Measurements from ENCODE around the gene MUC4. TPM values are rescaled to one million over a fixed set of nuclear protein-coding genes. Genes with fewer than 3 reads are reported as not detected.

Gene MUC4
- total RNA-seq = under 1 TPM; 0.19 to 0.28 TPM

- H3K9me3 Mint-ChIP-seq = no peaks in the 10 kb centered on the region
- peak within 1 kb of the TSS in 1 of 2 donors; percentile 61 for H3K27ac Mint-ChIP-seq
- peaks cover under 1 to 9% of the 10 kb centered on the region in 2 donors for H3K4me1 Mint-ChIP-seq (ENCODE audit: low read depth in 2 of 2)
- H3K36me3 Mint-ChIP-seq = no peaks in the 10 kb centered on the region
- ATAC-seq = no peak
- no peaks in the 10 kb centered on the region for H3K27me3 Mint-ChIP-seq
- DNase-seq (ENCODE audit: low spot score) = no peak
- no peak within 1 kb of the TSS for H3K4me3 Mint-ChIP-seq
Measured at GRCh38 chr3:195811756-195812155, at the start of gene MUC4. Gene MUC4, minus strand, starts transcription at chr3:195811929. Its CDS starts 112 bp downstream, at chr3:195811817.

- H3K4me1 Mint-ChIP-seq (ENCODE audit: low read depth in 2 of 2) = peaks cover 6 to 11% of the 10 kb centered on the region in 2 donors
- no peak overlapping the region for H3K4me3 Mint-ChIP-seq
- peaks cover 0 to 3% of the 10 kb centered on the region in 2 donors for H3K27me3 Mint-ChIP-seq
- H3K9me3 Mint-ChIP-seq = no peaks in the 10 kb centered on the region
- no peaks in the 10 kb centered on the region for H3K36me3 Mint-ChIP-seq
- DNase-seq (ENCODE audit: low spot score) (no peak), ATAC-seq (no peak)
- H3K27ac Mint-ChIP-seq = no peak overlapping the region
Measured at GRCh38 chr3:195860456-195860855, 48.7 kb upstream of the MUC4 start.

GRCh38 chr3:195859846-195860411, 48.2 kb upstream of the MUC4 start:
- Mint-ChIP-seq H3K27me3 (peaks cover 0 to 3% of the 10 kb centered on the region in 2 donors), H3K4me1 (ENCODE audit: low read depth in 2 of 2) (peaks cover 6 to 11% of the 10 kb centered on the region in 2 donors), H3K9me3 (no peaks in the 10 kb centered on the region), H3K27ac (no peak overlapping the region), H3K4me3 (no peak overlapping the region), H3K36me3 (no peaks in the 10 kb centered on the region)
- DNase-seq (ENCODE audit: low spot score) (no peak), ATAC-seq (no peak)

GRCh38 chr3:195859061-195859845, 47.5 kb upstream of the MUC4 start:
- DNase-seq (ENCODE audit: low spot score) (peak; percentile 73), ATAC-seq (peak; percentile 57 to 67)
- Mint-ChIP-seq H3K9me3 (no peaks in the 10 kb centered on the region), H3K4me3 (no peak overlapping the region), H3K27ac (peak overlapping the region in 1 of 2 donors; percentile 61), H3K36me3 (no peaks in the 10 kb centered on the region), H3K27me3 (peaks cover 0 to 3% of the 10 kb centered on the region in 2 donors), H3K4me1 (ENCODE audit: low read depth in 2 of 2) (peaks cover 6 to 11% of the 10 kb centered on the region in 2 donors)

GRCh38 chr3:195856410-195857084, 44.8 kb upstream of the MUC4 start:
- no peaks in the 10 kb centered on the region for H3K36me3 Mint-ChIP-seq
- DNase-seq (ENCODE audit: low spot score) (no peak), ATAC-seq (no peak)
- H3K4me3 Mint-ChIP-seq = no peak overlapping the region
- H3K27me3 Mint-ChIP-seq = peaks cover 0 to 7% of the 10 kb centered on the region in 2 donors
- no peak overlapping the region for H3K27ac Mint-ChIP-seq
- peaks cover 6 to 8% of the 10 kb centered on the region in 2 donors for H3K4me1 Mint-ChIP-seq (ENCODE audit: low read depth in 2 of 2)
- H3K9me3 Mint-ChIP-seq = no peaks in the 10 kb centered on the region

GRCh38 chr3:195855471-195856409, 44.0 kb upstream of the MUC4 start:
- Mint-ChIP-seq H3K9me3 (no peaks in the 10 kb centered on the region), H3K4me1 (ENCODE audit: low read depth in 2 of 2) (peaks cover 12 to 14% of the 10 kb centered on the region in 2 donors), H3K27ac (no peak overlapping the region), H3K4me3 (no peak overlapping the region), H3K27me3 (peaks cover 0 to 8% of the 10 kb centered on the region in 2 donors), H3K36me3 (no peaks in the 10 kb centered on the region)
- DNase-seq (ENCODE audit: low spot score) (no peak), ATAC-seq (no peak)

GRCh38 chr3:195854628-195855294, 43.0 kb upstream of the MUC4 start:
- H3K36me3 Mint-ChIP-seq = no peaks in the 10 kb centered on the region
- H3K4me3 Mint-ChIP-seq = no peak overlapping the region
- H3K9me3 Mint-ChIP-seq = no peaks in the 10 kb centered on the region
- H3K27ac Mint-ChIP-seq = no peak overlapping the region
- peaks cover 12 to 14% of the 10 kb centered on the region in 2 donors for H3K4me1 Mint-ChIP-seq (ENCODE audit: low read depth in 2 of 2)
- peaks cover 0 to 8% of the 10 kb centered on the region in 2 donors for H3K27me3 Mint-ChIP-seq
- ATAC-seq (no peak), DNase-seq (ENCODE audit: low spot score) (no peak)

GRCh38 chr3:195853996-195854395, 42.3 kb upstream of the MUC4 start:
- H3K36me3 Mint-ChIP-seq = no peaks in the 10 kb centered on the region
- ATAC-seq (no peak), DNase-seq (ENCODE audit: low spot score) (no peak)
- H3K4me3 Mint-ChIP-seq = no peak overlapping the region
- peaks cover 0 to 5% of the 10 kb centered on the region in 2 donors for H3K27me3 Mint-ChIP-seq
- no peak overlapping the region for H3K27ac Mint-ChIP-seq
- H3K4me1 Mint-ChIP-seq (ENCODE audit: low read depth in 2 of 2) = peaks cover 10% of the 10 kb centered on the region in 2 donors
- H3K9me3 Mint-ChIP-seq = no peaks in the 10 kb centered on the region

GRCh38 chr3:195853036-195853435, 41.3 kb upstream of the MUC4 start:
- DNase-seq (ENCODE audit: low spot score) (no peak), ATAC-seq (no peak)
- Mint-ChIP-seq H3K4me3 (no peak overlapping the region), H3K9me3 (no peaks in the 10 kb centered on the region), H3K27me3 (peaks cover 0 to 5% of the 10 kb centered on the region in 2 donors), H3K27ac (no peak overlapping the region), H3K36me3 (no peaks in the 10 kb centered on the region), H3K4me1 (ENCODE audit: low read depth in 2 of 2) (peaks cover 12% of the 10 kb centered on the region in 2 donors)

- DNase-seq (ENCODE audit: low spot score) (peak; percentile 89), ATAC-seq (peak; percentile 94 to 96)
- no peak overlapping the region for H3K27ac Mint-ChIP-seq
- no peaks in the 10 kb centered on the region for H3K36me3 Mint-ChIP-seq
- peaks cover 12% of the 10 kb centered on the region in 2 donors for H3K4me1 Mint-ChIP-seq (ENCODE audit: low read depth in 2 of 2)
- H3K9me3 Mint-ChIP-seq = no peaks in the 10 kb centered on the region
- H3K27me3 Mint-ChIP-seq = peaks cover 0 to 5% of the 10 kb centered on the region in 2 donors
- H3K4me3 Mint-ChIP-seq = no peak overlapping the region
Measured at GRCh38 chr3:195850857-195851543, 39.3 kb upstream of the MUC4 start.

- no peak for DNase-seq (ENCODE audit: low spot score)
Measured at GRCh38 chr3:195849322-195850074, 37.8 kb upstream of the MUC4 start.

More at GRCh38 chr3:195849322-195850074, 37.8 kb upstream of the MUC4 start:
- peak in 1 of 2 donors; percentile 70 for ATAC-seq
- H3K27ac Mint-ChIP-seq = no peak overlapping the region
- H3K9me3 Mint-ChIP-seq = no peaks in the 10 kb centered on the region
- no peaks in the 10 kb centered on the region for H3K36me3 Mint-ChIP-seq
- no peak overlapping the region for H3K4me3 Mint-ChIP-seq
- peaks cover 3 to 5% of the 10 kb centered on the region in 2 donors for H3K27me3 Mint-ChIP-seq
- peaks cover 12% of the 10 kb centered on the region in 2 donors for H3K4me1 Mint-ChIP-seq (ENCODE audit: low read depth in 2 of 2)
